RWPE1 (cell line): ENCODE data around the gene PLOD1.

Source experiments
- CTCF ChIA-PET: fragments of 350-600 bp; sonication (Branson Sonifier 250); formaldehyde crosslinking; extraction: SDS; loops from one replicate; lab custom pipeline; 2021; lab: Yijun Ruan, JAX
- POLR2A ChIA-PET: fragments of 400-600 bp; formaldehyde crosslinking; extraction: SDS; loops from one replicate; lab custom pipeline; 2020; ENCODE audit warnings: antibody characterized with exemption; ENCODE audit not compliant: low non-redundant PET; lab: Yijun Ruan, JAX
- DNase-seq: peaks from one replicate; pipeline ENCODE4 v3.0.0; 2012; ENCODE audit warnings: low spot score
- H3K27ac ChIP-seq: fragments of 450-650 bp; 2 replicates; pipeline ENCODE4 v1.5.1; 2017
- CTCF ChIP-seq: fragments of 450-650 bp; conservative IDR thresholded peaks from 2 replicates; pipeline ENCODE4 v1.5.1; 2017; ENCODE audit warnings: low read depth, mild to moderate bottlenecking

Gene PLOD1

GRCh38 chr1:11934302-11935056 is at the start of gene PLOD1:
PLOD1 (plus strand) TSS chr1:11934717; CDS start chr1:11934780, 63 bp downstream.
- TF ChIP-seq CTCF, result no peak
- CTCF ChIA-PET, result interaction anchor here (1.1 kb wide), 1 partner anchor 32 kb away, joined by 3 read pairs; no protein-coding TSS in a partner anchor

GRCh38 chr1:11885916-11886315 is 48.6 kb upstream of the PLOD1 start:
- CTCF ChIA-PET, result no interaction called here
- H3K27ac ChIP-seq, result no peak overlapping the region
- POLR2A ChIA-PET, result no interaction called here
- TF ChIP-seq CTCF, result no peak
- DNase-seq, result no peak

More at GRCh38 chr1:11934302-11935056, at the start of gene PLOD1:
- POLR2A ChIA-PET, result interaction anchor here (0.6 to 0.7 kb wide), 2 partner anchors 46 to 827 kb away, joined by 3 read pairs; partner anchors contain the start of gene MFN2
- DNase-seq, result peak; percentile 80
- H3K27ac ChIP-seq, result peak within 1 kb of the TSS; percentile 79

GRCh38 chr1:11886986-11887665 is 47.4 kb upstream of the PLOD1 start:
- TF ChIP-seq CTCF, result no peak
- no peak overlapping the region for H3K27ac ChIP-seq
- DNase-seq, result no peak
- CTCF ChIA-PET, result interaction anchor here (1.1 kb wide), 1 partner anchor 49 kb away, joined by 4 read pairs; no protein-coding TSS in a partner anchor
- POLR2A ChIA-PET, result no interaction called here

- ChIA-PET POLR2A (no interaction called here), CTCF (interaction anchor here (0.6 to 1.1 kb wide), 2 partner anchors 50 to 218 kb away, joined by 3 to 4 read pairs; no protein-coding TSS in a partner anchor)
- TF ChIP-seq CTCF, result no peak
Observed at GRCh38 chr1:11887666-11888007, 46.9 kb upstream of the PLOD1 start.

GRCh38 chr1:11888206-11888876 is 46.2 kb upstream of the PLOD1 start:
- DNase-seq, result no peak
- ChIA-PET CTCF (interaction anchor here (0.6 kb wide), 1 partner anchor 219 kb away, joined by 3 read pairs; no protein-coding TSS in a partner anchor), POLR2A (no interaction called here)
- no peak for TF ChIP-seq CTCF
- H3K27ac ChIP-seq, result no peak overlapping the region

More at GRCh38 chr1:11887666-11888007, 46.9 kb upstream of the PLOD1 start:
- H3K27ac ChIP-seq, result no peak overlapping the region
- no peak for DNase-seq

- DNase-seq, result no peak
- ChIA-PET POLR2A (no interaction called here), CTCF (no interaction called here)
- no peak overlapping the region for H3K27ac ChIP-seq
- TF ChIP-seq CTCF, result no peak
Observed at GRCh38 chr1:11888877-11889208, 45.7 kb upstream of the PLOD1 start.
